ENCODE measurements around the gene ATAD3C.
A peak's percentile ranks its signal among the peaks of the same experiment; 100 is the strongest.
"Not testable (repeated sequence)": the region's sequence is repeated elsewhere in the genome, so short reads cannot be mapped to it uniquely, and the experiment has no call there.

The ATAD3C gene

GRCh38 chr1:1484976-1485750, 35.7 kb downstream of the ATAD3C start:
- H3K9me3 Mint-ChIP-seq; H3K4me1 Mint-ChIP-seq (ENCODE audit: low read depth): not testable (repeated sequence)

GRCh38 chr1:1485755-1486317, 36.3 kb downstream of the ATAD3C start:
- H3K27ac Mint-ChIP-seq; H3K4me1 Mint-ChIP-seq (ENCODE audit: low read depth); H3K27me3 Mint-ChIP-seq; H3K4me3 Mint-ChIP-seq; H3K9me3 Mint-ChIP-seq: not testable (repeated sequence)
- H3K36me3 Mint-ChIP-seq (ENCODE audit: low read depth), result peaks cover 48% of the 10 kb centered on the region

More at GRCh38 chr1:1484976-1485750, 35.7 kb downstream of the ATAD3C start:
- not testable (repeated sequence) for H3K4me3 Mint-ChIP-seq, H3K27ac Mint-ChIP-seq, H3K27me3 Mint-ChIP-seq
- peaks cover 47% of the 10 kb centered on the region for H3K36me3 Mint-ChIP-seq (ENCODE audit: low read depth)

GRCh38 chr1:1487701-1488100, 38.2 kb downstream of the ATAD3C start:
- H3K27me3 Mint-ChIP-seq, result no peaks in the 10 kb centered on the region
- H3K4me1 Mint-ChIP-seq (ENCODE audit: low read depth), result no peaks in the 10 kb centered on the region
- no peak overlapping the region for H3K4me3 Mint-ChIP-seq
- H3K9me3 Mint-ChIP-seq, result no peaks in the 10 kb centered on the region
- no peak overlapping the region for H3K27ac Mint-ChIP-seq
- H3K36me3 Mint-ChIP-seq (ENCODE audit: low read depth), result peaks cover 52% of the 10 kb centered on the region

- H3K27me3 Mint-ChIP-seq, result no peaks in the 10 kb centered on the region
- H3K4me3 Mint-ChIP-seq, result no peak overlapping the region
- no peak overlapping the region for H3K27ac Mint-ChIP-seq
- peaks cover 62% of the 10 kb centered on the region for H3K36me3 Mint-ChIP-seq (ENCODE audit: low read depth)
- no peaks in the 10 kb centered on the region for H3K4me1 Mint-ChIP-seq (ENCODE audit: low read depth)
- no peaks in the 10 kb centered on the region for H3K9me3 Mint-ChIP-seq
Measured at GRCh38 chr1:1489231-1489630, 39.7 kb downstream of the ATAD3C start.

GRCh38 chr1:1489861-1490260, 40.4 kb downstream of the ATAD3C start:
- no peaks in the 10 kb centered on the region for H3K9me3 Mint-ChIP-seq
- no peak overlapping the region for H3K27ac Mint-ChIP-seq
- peaks cover 58% of the 10 kb centered on the region for H3K36me3 Mint-ChIP-seq (ENCODE audit: low read depth)
- H3K4me3 Mint-ChIP-seq, result no peak overlapping the region
- H3K4me1 Mint-ChIP-seq (ENCODE audit: low read depth), result no peaks in the 10 kb centered on the region
- no peaks in the 10 kb centered on the region for H3K27me3 Mint-ChIP-seq

GRCh38 chr1:1490633-1491230, 41.2 kb downstream of the ATAD3C start:
- H3K27me3 Mint-ChIP-seq, result no peaks in the 10 kb centered on the region
- peaks cover 58% of the 10 kb centered on the region for H3K36me3 Mint-ChIP-seq (ENCODE audit: low read depth)
- no peak overlapping the region for H3K27ac Mint-ChIP-seq
- no peaks in the 10 kb centered on the region for H3K4me1 Mint-ChIP-seq (ENCODE audit: low read depth)
- no peaks in the 10 kb centered on the region for H3K9me3 Mint-ChIP-seq
- H3K4me3 Mint-ChIP-seq, result no peak overlapping the region

- Mint-ChIP-seq H3K4me3 (no peak overlapping the region), H3K9me3 (no peaks in the 10 kb centered on the region), H3K36me3 (ENCODE audit: low read depth) (peaks cover 58% of the 10 kb centered on the region), H3K27me3 (no peaks in the 10 kb centered on the region), H3K27ac (no peak overlapping the region), H3K4me1 (ENCODE audit: low read depth) (no peaks in the 10 kb centered on the region)
Measured at GRCh38 chr1:1491601-1492000, 42.1 kb downstream of the ATAD3C start.

GRCh38 chr1:1494311-1494710, 44.8 kb downstream of the ATAD3C start:
- H3K4me3 Mint-ChIP-seq; H3K9me3 Mint-ChIP-seq; H3K27ac Mint-ChIP-seq; H3K27me3 Mint-ChIP-seq; H3K4me1 Mint-ChIP-seq (ENCODE audit: low read depth): not testable (repeated sequence)
- peaks cover 41% of the 10 kb centered on the region for H3K36me3 Mint-ChIP-seq (ENCODE audit: low read depth)

GRCh38 chr1:1495461-1495975, 46.0 kb downstream of the ATAD3C start:
- not testable (repeated sequence) for H3K4me1 Mint-ChIP-seq (ENCODE audit: low read depth)

GRCh38 chr1:1504777-1505365, 55.4 kb downstream of the ATAD3C start:
- peak overlapping the region; percentile 77 for H3K4me3 Mint-ChIP-seq
- peak overlapping the region; percentile 97 for H3K27ac Mint-ChIP-seq
- H3K4me1 Mint-ChIP-seq (ENCODE audit: low read depth), result peaks cover 14% of the 10 kb centered on the region
- not testable (repeated sequence) for H3K9me3 Mint-ChIP-seq; H3K27me3 Mint-ChIP-seq; H3K36me3 Mint-ChIP-seq (ENCODE audit: low read depth)

More at GRCh38 chr1:1495461-1495975, 46.0 kb downstream of the ATAD3C start:
- not testable (repeated sequence) for H3K9me3 Mint-ChIP-seq, H3K27me3 Mint-ChIP-seq, H3K4me3 Mint-ChIP-seq, H3K27ac Mint-ChIP-seq
- H3K36me3 Mint-ChIP-seq (ENCODE audit: low read depth), result peaks cover 29% of the 10 kb centered on the region

GRCh38 chr1:1505366-1505798, 55.9 kb downstream of the ATAD3C start:
- H3K9me3 Mint-ChIP-seq; H3K36me3 Mint-ChIP-seq (ENCODE audit: low read depth); H3K27me3 Mint-ChIP-seq: not testable (repeated sequence)
- peak overlapping the region; percentile 77 for H3K4me3 Mint-ChIP-seq
- H3K4me1 Mint-ChIP-seq (ENCODE audit: low read depth), result peaks cover 14% of the 10 kb centered on the region
- H3K27ac Mint-ChIP-seq, result peak overlapping the region; percentile 97

GRCh38 chr1:1505801-1506200, 56.3 kb downstream of the ATAD3C start:
- Mint-ChIP-seq H3K4me3 (peak overlapping the region; percentile 77), H3K27ac (peak overlapping the region; percentile 97), H3K4me1 (ENCODE audit: low read depth) (peaks cover 16% of the 10 kb centered on the region)
- H3K9me3 Mint-ChIP-seq; H3K27me3 Mint-ChIP-seq; H3K36me3 Mint-ChIP-seq (ENCODE audit: low read depth): not testable (repeated sequence)

- Mint-ChIP-seq H3K27ac (no peak overlapping the region), H3K4me1 (ENCODE audit: low read depth) (peaks cover 21% of the 10 kb centered on the region), H3K9me3 (no peaks in the 10 kb centered on the region), H3K4me3 (no peak overlapping the region), H3K36me3 (ENCODE audit: low read depth) (no peaks in the 10 kb centered on the region), H3K27me3 (no peaks in the 10 kb centered on the region)
Measured at GRCh38 chr1:1507305-1507704, 57.8 kb downstream of the ATAD3C start.

GRCh38 chr1:1508775-1509464, 59.4 kb downstream of the ATAD3C start:
- H3K4me1 Mint-ChIP-seq (ENCODE audit: low read depth), result peaks cover 26% of the 10 kb centered on the region
- not testable (repeated sequence) for H3K27ac Mint-ChIP-seq; H3K36me3 Mint-ChIP-seq (ENCODE audit: low read depth); H3K4me3 Mint-ChIP-seq; H3K27me3 Mint-ChIP-seq; H3K9me3 Mint-ChIP-seq

GRCh38 chr1:1509465-1509850, 60.0 kb downstream of the ATAD3C start:
- not testable (repeated sequence) for H3K4me3 Mint-ChIP-seq; H3K27me3 Mint-ChIP-seq; H3K27ac Mint-ChIP-seq; H3K9me3 Mint-ChIP-seq; H3K36me3 Mint-ChIP-seq (ENCODE audit: low read depth)
- H3K4me1 Mint-ChIP-seq (ENCODE audit: low read depth), result peaks cover 26% of the 10 kb centered on the region

Data from stimulated activated naive CD8-positive, alpha-beta T cell treated with anti-CD3 and anti-CD28 coated beads, Interleukin-15, Interleukin-2, amounts not matched to agents 100 ng/mL and 50 ng/mL, for 24 hours (primary cell).